ENCODE measurements around the gene ARHGEF11.

DNA sequence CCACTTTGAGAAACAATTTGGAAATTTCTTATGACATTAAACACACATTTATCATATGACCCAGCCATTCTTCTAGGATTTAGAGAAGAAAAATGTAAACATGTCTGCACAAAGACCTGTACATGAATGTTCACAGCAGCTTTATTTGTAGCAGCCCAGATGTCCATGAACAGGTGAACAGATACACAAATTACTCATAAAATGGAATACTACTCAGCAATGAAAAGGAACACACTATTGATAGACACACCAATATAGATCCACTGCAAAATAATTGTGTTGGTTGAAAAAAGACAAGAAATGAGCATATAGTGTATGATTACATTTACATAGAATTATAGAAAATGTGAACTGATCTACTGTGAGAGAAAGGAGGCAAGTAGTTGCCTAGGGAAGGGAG is 26.1 kb downstream of the ARHGEF11 start:
- TF ChIP-seq POLR2A (IDR thresholded peaks at IDR 0.05) = no peak
- TF ChIP-seq, protein P1, sequence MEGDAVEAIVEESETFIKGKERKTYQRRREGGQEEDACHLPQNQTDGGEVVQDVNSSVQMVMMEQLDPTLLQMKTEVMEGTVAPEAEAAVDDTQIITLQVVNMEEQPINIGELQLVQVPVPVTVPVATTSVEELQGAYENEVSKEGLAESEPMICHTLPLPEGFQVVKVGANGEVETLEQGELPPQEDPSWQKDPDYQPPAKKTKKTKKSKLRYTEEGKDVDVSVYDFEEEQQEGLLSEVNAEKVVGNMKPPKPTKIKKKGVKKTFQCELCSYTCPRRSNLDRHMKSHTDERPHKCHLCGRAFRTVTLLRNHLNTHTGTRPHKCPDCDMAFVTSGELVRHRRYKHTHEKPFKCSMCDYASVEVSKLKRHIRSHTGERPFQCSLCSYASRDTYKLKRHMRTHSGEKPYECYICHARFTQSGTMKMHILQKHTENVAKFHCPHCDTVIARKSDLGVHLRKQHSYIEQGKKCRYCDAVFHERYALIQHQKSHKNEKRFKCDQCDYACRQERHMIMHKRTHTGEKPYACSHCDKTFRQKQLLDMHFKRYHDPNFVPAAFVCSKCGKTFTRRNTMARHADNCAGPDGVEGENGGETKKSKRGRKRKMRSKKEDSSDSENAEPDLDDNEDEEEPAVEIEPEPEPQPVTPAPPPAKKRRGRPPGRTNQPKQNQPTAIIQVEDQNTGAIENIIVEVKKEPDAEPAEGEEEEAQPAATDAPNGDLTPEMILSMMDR (IDR thresholded peaks at IDR 0.05) = no peak

Measured in Peyer's patch (tissue), 4 donors.